Liver (tissue), 9 donors: ENCODE results near the gene PPP1R18. TPM values are rescaled to one million over a fixed set of nuclear protein-coding genes. Genes with fewer than 3 reads are reported as not detected.
"Not testable (repeated sequence)": the region's sequence is repeated elsewhere in the genome, so short reads cannot be mapped to it uniquely, and the experiment has no call there.

Experiments used
- DNase-seq: peaks from one replicate; pipeline ENCODE4 v3.0.0-alpha.2; 2017; ENCODE audit warnings: low spot score
- H3K27ac ChIP-seq, 2 donors: one replicate each; pipeline ENCODE4 v1.7.0; 2013; ENCODE audit warnings: inconsistent platforms in 2 of 2, low read length in 2 of 2, control low read depth in 1 of 2, low read depth in 1 of 2, mild to moderate bottlenecking in 1 of 2
- H3K27me3 ChIP-seq, 4 donors: one replicate each; pipeline versions ENCODE4 v1.6.1 to v1.7.0; 2013; ENCODE audit warnings: low read length in 3 of 4, inconsistent platforms in 1 of 4, mild to moderate bottlenecking in 1 of 4, moderate library complexity in 1 of 4; ENCODE audit not compliant: control insufficient read depth in 4 of 4, insufficient read depth in 4 of 4
- H3K36me3 ChIP-seq, 4 donors: one replicate each; pipeline versions ENCODE4 v1.6.1 to v1.7.0; 2013; ENCODE audit warnings: low read length in 3 of 4, mild to moderate bottlenecking in 3 of 4, low read depth in 1 of 4, moderate library complexity in 1 of 4; ENCODE audit not compliant: control insufficient read depth in 4 of 4, insufficient read depth in 3 of 4
- H3K4me1 ChIP-seq, 4 donors: one replicate each; pipeline versions ENCODE4 v1.6.1 to v1.7.0; 2013; ENCODE audit warnings: low read length in 3 of 4, mild to moderate bottlenecking in 3 of 4, moderate library complexity in 1 of 4; ENCODE audit not compliant: control insufficient read depth in 4 of 4, insufficient read depth in 4 of 4
- H3K4me3 ChIP-seq, 3 donors: one replicate each; pipeline versions ENCODE4 v1.6.1 to v1.7.0; 2013; ENCODE audit warnings: low read length in 3 of 3, control low read depth in 1 of 3, low read depth in 1 of 3, mild to moderate bottlenecking in 1 of 3
- H3K9ac ChIP-seq, 2 donors: one replicate each; pipeline ENCODE4 v1.7.0; 2013; ENCODE audit warnings: low read length in 2 of 2, mild to moderate bottlenecking in 2 of 2, moderate library complexity in 2 of 2, control low read depth in 1 of 2, low read depth in 1 of 2
- H3K9me3 ChIP-seq, 4 donors: one replicate each; pipeline versions ENCODE4 v1.6.1 to v1.7.0; 2013; ENCODE audit warnings: low read length in 3 of 4; ENCODE audit not compliant: control insufficient read depth in 4 of 4
- EGR1 ChIP-seq, 2 donors: IDR thresholded peaks; 2 replicates each; pipeline ENCODE4 v1.6.1; 2016 to 2018; ENCODE audit warnings: antibody characterized with exemption in 2 of 2, low read depth in 2 of 2
- FOXA1 ChIP-seq: IDR thresholded peaks from 2 replicates; pipeline ENCODE4 v1.6.1; 2016; ENCODE audit warnings: antibody characterized with exemption
- FOXA2 ChIP-seq: IDR thresholded peaks from 2 replicates; pipeline ENCODE4 v1.6.1; 2016; ENCODE audit warnings: antibody characterized with exemption
- GABPA ChIP-seq, 2 donors: IDR thresholded peaks in 1 of 2; conservative IDR thresholded peaks in 1 of 2; 2 replicates each; pipeline ENCODE4 v1.6.1; 2016; ENCODE audit warnings: antibody characterized with exemption in 2 of 2, mild to moderate bottlenecking in 1 of 2, moderate library complexity in 1 of 2
- HNF4A ChIP-seq, 2 donors: conservative IDR thresholded peaks; 2 replicates each; pipeline ENCODE4 v1.6.1; 2016; ENCODE audit warnings: antibody characterized with exemption in 2 of 2, mild to moderate bottlenecking in 2 of 2
- HNF4G ChIP-seq: IDR thresholded peaks from 2 replicates; pipeline ENCODE4 v1.6.1; 2016; ENCODE audit warnings: antibody characterized with exemption
- JUND ChIP-seq, 2 donors: IDR thresholded peaks; 2 replicates each; pipeline ENCODE4 v1.6.1; 2016; ENCODE audit warnings: antibody characterized with exemption in 2 of 2
- NR2F2 ChIP-seq: IDR thresholded peaks from 2 replicates; pipeline ENCODE4 v1.6.1; 2016; ENCODE audit warnings: antibody characterized with exemption
- RAD21 ChIP-seq, 2 donors: IDR thresholded peaks; 2 replicates each; pipeline ENCODE4 v1.6.1; 2016; ENCODE audit warnings: antibody characterized with exemption in 2 of 2, mild to moderate bottlenecking in 2 of 2
- RXRA ChIP-seq, 2 donors: IDR thresholded peaks; 2 replicates each; pipeline ENCODE4 v1.6.1; 2017 to 2018; ENCODE audit warnings: antibody characterized with exemption in 2 of 2, mild to moderate bottlenecking in 1 of 2
- SP1 ChIP-seq: IDR thresholded peaks from 2 replicates; pipeline ENCODE4 v1.6.1; 2018; ENCODE audit warnings: antibody characterized with exemption, mild to moderate bottlenecking
- TAF1 ChIP-seq: conservative IDR thresholded peaks from 2 replicates; pipeline ENCODE4 v1.6.1; 2016; ENCODE audit warnings: antibody characterized with exemption, mild to moderate bottlenecking
- YY1 ChIP-seq: IDR thresholded peaks from 2 replicates; pipeline ENCODE4 v1.6.1; 2016; ENCODE audit warnings: antibody characterized with exemption, mild to moderate bottlenecking
- WGBS: extraction: QIAGEN DNeasy Blood & Tissue Kit; methylation state at CpG from one replicate; pipeline ENCODE4 v1.1.7; 2013; 5-methylcytosine and 5-hydroxymethylcytosine counted together
- polyA plus RNA-seq, 2 donors: library from polyadenylated mRNA; stranded (reverse) in 1 of 2; unstranded in 1 of 2; fragments of 200-250 nt in 1 of 2; fragments of >200 nt in 1 of 2; fragmentation: Nextera tagmentation in 1 of 2; extraction: Ambion mirVana in 1 of 2; gene quantifications; one replicate each; pipeline versions ENCODE4 v1.2.1 to v1.2.3, GENCODE V29; 2013 to 2015
- total RNA-seq, 2 donors: library from RNA; depleted of rRNA; stranded (reverse); fragments of >200 nt; gene quantifications; one replicate each; pipeline ENCODE4 v1.2.3, GENCODE V29; 2014
- TF ChIP-seq, protein P1 (sequence below): IDR thresholded peaks from 2 replicates; pipeline ENCODE4 v1.6.1; 2016; ENCODE audit warnings: antibody characterized with exemption
- TF ChIP-seq, protein P2 (sequence below): fragments of 150-350 bp; IDR thresholded peaks from 2 replicates; pipeline ENCODE4 v1.5.1; 2017; ENCODE audit warnings: improper control_type of control experiment, low read depth, low read length; ENCODE audit not compliant: missing input control
- TF ChIP-seq, protein P3 (sequence below): IDR thresholded peaks from 2 replicates; pipeline ENCODE4 v1.6.1; 2016; ENCODE audit warnings: antibody characterized with exemption, mild to moderate bottlenecking
- TF ChIP-seq, protein P4 (sequence below): IDR thresholded peaks from 2 replicates; pipeline ENCODE4 v1.6.1; 2016; ENCODE audit warnings: antibody characterized with exemption
- TF ChIP-seq, protein P5 (sequence below): IDR thresholded peaks from 2 replicates; pipeline ENCODE4 v1.6.1; 2016; ENCODE audit warnings: antibody characterized with exemption
- donor health status: healthy.
- donor health status: healthy.
- donor health status: healthy.
- donor health status: healthy.
- donor health status: healthy.

Gene PPP1R18
- total and polyA plus RNA-seq, 4 donors = 7.4 to 17.4 (median 11.5) TPM

DNA sequence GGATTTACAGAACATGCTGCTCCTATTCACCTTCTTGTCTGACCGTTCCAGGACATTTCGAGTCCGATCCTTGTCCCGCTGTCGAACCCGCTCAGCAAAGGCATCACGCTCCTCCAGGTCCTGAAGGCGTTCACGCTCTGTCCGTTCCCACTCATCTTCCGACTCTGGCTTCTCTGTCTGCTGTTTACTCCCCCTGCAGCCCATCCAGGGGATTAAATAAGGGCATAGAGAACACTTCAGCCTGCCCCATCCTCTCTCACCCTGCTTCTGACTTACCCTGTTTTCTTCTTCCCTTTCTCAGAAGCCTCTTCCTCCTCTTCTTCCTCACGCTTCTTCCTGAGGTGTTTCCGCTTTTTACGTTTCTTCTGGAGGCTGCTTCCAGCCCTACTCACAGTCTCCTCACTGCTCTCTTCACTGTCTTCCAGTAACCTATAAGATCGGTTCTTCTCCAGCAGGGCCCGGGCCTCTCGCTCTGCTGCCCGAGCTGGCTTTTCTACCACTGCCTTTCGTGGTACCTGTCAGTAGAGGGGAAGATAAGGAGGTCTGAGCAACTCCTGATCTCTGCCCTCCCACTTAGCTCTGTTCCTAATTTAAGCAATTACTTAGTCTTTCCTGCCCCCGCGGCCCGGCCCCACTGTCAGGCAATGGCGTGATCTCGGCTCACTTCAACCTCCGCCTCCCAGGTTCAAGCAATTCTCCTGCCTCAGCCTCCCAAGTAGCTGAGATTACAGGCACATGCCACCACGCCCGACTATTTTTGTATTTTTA is 15.5 kb downstream of the PPP1R18 start:
- Histone ChIP-seq H3K4me1 (peaks cover 5 to 38% (median 18%) of the 10 kb centered on the region in 4 donors), H3K4me3 (no peak overlapping the region), H3K9me3 (no peaks in the 10 kb centered on the region), H3K9ac (no peak overlapping the region), H3K27me3 (no peaks in the 10 kb centered on the region), H3K27ac (no peak overlapping the region), H3K36me3 (peaks cover 0 to 30% (median 11%) of the 10 kb centered on the region in 4 donors)
- WGBS = 90% methylated on average over 27 of the region's 27 CpGs
- TF ChIP-seq, protein P1, sequence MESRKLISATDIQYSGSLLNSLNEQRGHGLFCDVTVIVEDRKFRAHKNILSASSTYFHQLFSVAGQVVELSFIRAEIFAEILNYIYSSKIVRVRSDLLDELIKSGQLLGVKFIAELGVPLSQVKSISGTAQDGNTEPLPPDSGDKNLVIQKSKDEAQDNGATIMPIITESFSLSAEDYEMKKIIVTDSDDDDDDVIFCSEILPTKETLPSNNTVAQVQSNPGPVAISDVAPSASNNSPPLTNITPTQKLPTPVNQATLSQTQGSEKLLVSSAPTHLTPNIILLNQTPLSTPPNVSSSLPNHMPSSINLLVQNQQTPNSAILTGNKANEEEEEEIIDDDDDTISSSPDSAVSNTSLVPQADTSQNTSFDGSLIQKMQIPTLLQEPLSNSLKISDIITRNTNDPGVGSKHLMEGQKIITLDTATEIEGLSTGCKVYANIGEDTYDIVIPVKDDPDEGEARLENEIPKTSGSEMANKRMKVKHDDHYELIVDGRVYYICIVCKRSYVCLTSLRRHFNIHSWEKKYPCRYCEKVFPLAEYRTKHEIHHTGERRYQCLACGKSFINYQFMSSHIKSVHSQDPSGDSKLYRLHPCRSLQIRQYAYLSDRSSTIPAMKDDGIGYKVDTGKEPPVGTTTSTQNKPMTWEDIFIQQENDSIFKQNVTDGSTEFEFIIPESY = no peak
- TF ChIP-seq YY1 (no peak), EGR1 (IDR thresholded peaks at IDR 0.05; ENCODE audit: low read depth in 2 of 2) (no peak), NR2F2 (no peak), TAF1 (no peak), RXRA (IDR thresholded peaks at IDR 0.05) (no peak), HNF4A (conservative IDR thresholded peaks at IDR 0.05) (no peak), JUND (IDR thresholded peaks at IDR 0.05) (no peak), GABPA (IDR thresholded peaks at IDR 0.05 in 1 of 2, conservative IDR thresholded peaks at IDR 0.05 in 1 of 2) (no peak), HNF4G (no peak), SP1 (no peak), RAD21 (IDR thresholded peaks at IDR 0.05) (no peak), FOXA1 (no peak), FOXA2 (no peak)
- TF ChIP-seq, protein P2, sequence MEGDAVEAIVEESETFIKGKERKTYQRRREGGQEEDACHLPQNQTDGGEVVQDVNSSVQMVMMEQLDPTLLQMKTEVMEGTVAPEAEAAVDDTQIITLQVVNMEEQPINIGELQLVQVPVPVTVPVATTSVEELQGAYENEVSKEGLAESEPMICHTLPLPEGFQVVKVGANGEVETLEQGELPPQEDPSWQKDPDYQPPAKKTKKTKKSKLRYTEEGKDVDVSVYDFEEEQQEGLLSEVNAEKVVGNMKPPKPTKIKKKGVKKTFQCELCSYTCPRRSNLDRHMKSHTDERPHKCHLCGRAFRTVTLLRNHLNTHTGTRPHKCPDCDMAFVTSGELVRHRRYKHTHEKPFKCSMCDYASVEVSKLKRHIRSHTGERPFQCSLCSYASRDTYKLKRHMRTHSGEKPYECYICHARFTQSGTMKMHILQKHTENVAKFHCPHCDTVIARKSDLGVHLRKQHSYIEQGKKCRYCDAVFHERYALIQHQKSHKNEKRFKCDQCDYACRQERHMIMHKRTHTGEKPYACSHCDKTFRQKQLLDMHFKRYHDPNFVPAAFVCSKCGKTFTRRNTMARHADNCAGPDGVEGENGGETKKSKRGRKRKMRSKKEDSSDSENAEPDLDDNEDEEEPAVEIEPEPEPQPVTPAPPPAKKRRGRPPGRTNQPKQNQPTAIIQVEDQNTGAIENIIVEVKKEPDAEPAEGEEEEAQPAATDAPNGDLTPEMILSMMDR = no peak
- TF ChIP-seq, protein P3, sequence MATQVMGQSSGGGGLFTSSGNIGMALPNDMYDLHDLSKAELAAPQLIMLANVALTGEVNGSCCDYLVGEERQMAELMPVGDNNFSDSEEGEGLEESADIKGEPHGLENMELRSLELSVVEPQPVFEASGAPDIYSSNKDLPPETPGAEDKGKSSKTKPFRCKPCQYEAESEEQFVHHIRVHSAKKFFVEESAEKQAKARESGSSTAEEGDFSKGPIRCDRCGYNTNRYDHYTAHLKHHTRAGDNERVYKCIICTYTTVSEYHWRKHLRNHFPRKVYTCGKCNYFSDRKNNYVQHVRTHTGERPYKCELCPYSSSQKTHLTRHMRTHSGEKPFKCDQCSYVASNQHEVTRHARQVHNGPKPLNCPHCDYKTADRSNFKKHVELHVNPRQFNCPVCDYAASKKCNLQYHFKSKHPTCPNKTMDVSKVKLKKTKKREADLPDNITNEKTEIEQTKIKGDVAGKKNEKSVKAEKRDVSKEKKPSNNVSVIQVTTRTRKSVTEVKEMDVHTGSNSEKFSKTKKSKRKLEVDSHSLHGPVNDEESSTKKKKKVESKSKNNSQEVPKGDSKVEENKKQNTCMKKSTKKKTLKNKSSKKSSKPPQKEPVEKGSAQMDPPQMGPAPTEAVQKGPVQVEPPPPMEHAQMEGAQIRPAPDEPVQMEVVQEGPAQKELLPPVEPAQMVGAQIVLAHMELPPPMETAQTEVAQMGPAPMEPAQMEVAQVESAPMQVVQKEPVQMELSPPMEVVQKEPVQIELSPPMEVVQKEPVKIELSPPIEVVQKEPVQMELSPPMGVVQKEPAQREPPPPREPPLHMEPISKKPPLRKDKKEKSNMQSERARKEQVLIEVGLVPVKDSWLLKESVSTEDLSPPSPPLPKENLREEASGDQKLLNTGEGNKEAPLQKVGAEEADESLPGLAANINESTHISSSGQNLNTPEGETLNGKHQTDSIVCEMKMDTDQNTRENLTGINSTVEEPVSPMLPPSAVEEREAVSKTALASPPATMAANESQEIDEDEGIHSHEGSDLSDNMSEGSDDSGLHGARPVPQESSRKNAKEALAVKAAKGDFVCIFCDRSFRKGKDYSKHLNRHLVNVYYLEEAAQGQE = no peak
- TF ChIP-seq, protein P4, sequence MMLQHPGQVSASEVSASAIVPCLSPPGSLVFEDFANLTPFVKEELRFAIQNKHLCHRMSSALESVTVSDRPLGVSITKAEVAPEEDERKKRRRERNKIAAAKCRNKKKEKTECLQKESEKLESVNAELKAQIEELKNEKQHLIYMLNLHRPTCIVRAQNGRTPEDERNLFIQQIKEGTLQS = no peak
- TF ChIP-seq, protein P5, sequence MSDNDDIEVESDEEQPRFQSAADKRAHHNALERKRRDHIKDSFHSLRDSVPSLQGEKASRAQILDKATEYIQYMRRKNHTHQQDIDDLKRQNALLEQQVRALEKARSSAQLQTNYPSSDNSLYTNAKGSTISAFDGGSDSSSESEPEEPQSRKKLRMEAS = no peak
- DNase-seq = no peak

DNA sequence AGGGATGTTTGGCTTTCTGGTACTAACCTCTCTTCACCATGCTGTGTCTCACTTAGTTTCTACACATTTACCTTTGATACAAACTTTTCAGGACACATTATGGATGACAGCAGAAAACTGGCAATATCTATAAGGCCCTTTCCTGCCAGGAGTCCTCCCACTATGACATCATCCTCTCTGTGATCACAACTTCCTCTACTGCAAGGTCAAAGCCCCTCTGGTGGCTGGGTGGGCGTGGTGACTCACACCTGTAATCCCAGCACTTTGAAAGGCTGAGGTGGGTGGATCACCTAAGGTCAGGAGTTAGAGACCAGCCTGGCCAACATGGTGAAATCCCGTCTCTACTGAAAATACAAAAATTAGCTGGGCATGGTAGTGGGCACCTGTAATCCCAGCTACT is 20.1 kb downstream of the PPP1R18 start:
- WGBS = 81% methylated on average over 2 of the region's 2 CpGs
- not testable (repeated sequence) for H3K27ac ChIP-seq, DNase-seq

More for the DNA sequence above, 20.1 kb downstream of the PPP1R18 start:
- not testable (repeated sequence) for H3K4me3 ChIP-seq, H3K4me1 ChIP-seq, H3K9ac ChIP-seq, H3K27me3 ChIP-seq, H3K9me3 ChIP-seq
- H3K36me3 ChIP-seq = peaks cover 18 to 72% (median 45%) of the 10 kb centered on the region in 4 donors
